ENCODE measurements around the gene ANO4. TPM values are rescaled to one million over a fixed set of nuclear protein-coding genes. Genes with fewer than 3 reads are reported as not detected.

Gene ANO4
- total RNA-seq, 1 experiment from 2014 or later = 5.7 TPM

DNA sequence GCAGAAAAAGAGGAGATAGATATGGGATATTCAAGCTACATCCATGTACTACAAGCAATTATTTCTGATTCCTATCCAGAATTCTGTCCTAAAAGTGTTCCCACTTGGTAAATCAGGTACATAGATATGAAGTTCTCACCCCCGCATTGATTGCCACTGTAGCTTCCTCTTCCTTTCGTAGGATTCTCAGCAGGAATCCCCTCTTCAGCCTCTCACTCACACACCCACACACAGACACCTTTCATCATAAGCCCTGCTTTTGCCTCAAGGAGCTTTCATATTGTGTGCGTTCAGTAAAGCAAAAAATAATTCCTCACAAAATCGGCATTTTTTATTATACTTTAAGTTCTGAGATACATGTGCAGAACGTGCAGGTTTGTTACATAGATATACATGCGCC is 69.8 kb downstream of the ANO4 start:
- Histone ChIP-seq H2BK15ac (ENCODE audit: low read depth, low read length) (no peak overlapping the region), H4K20me1 (ENCODE audit: control insufficient read depth, insufficient read depth, insufficient read length) (no peaks in the 10 kb centered on the region), H3K23ac (ENCODE audit: insufficient read length, low read depth, low read length) (no peak overlapping the region), H3K9me3 (ENCODE audit: control insufficient read depth, low read depth, low read length) (no peaks in the 10 kb centered on the region), H3K9ac (ENCODE audit: extremely low read depth, insufficient read length, low read length) (no peak overlapping the region), H3K27me3 (ENCODE audit: insufficient read depth, low read length) (no peaks in the 10 kb centered on the region), H3K4ac (ENCODE audit: low read depth, low read length) (no peak overlapping the region), H3K23me2 (ENCODE audit: insufficient read length, low read depth, low read length, poor library complexity, severe bottlenecking) (no peaks in the 10 kb centered on the region), H3K18ac (ENCODE audit: insufficient read length, low read depth, low read length) (no peak overlapping the region), H3K27ac (ENCODE audit: insufficient read length, low read depth, low read length) (no peak overlapping the region), H2BK20ac (ENCODE audit: low read depth, low read length, poor library complexity, severe bottlenecking) (no peak overlapping the region), H2BK120ac (ENCODE audit: low read depth, low read length, poor library complexity, severe bottlenecking) (no peak overlapping the region), H3K4me1 (ENCODE audit: insufficient read depth, low read length) (no peaks in the 10 kb centered on the region; the same call in 1 of the 2 replicates), H2AFZ (ENCODE audit: low read length) (no peak overlapping the region), H2BK12ac (ENCODE audit: insufficient read length, low read depth, low read length) (no peak overlapping the region), H4K91ac (ENCODE audit: insufficient read length, low read depth, low read length) (no peak overlapping the region), H3T11ph (ENCODE audit: low read length) (no peak overlapping the region), H3K14ac (ENCODE audit: insufficient read depth, low read length) (no peak overlapping the region), H2AK5ac (ENCODE audit: insufficient read length, low read length) (no peak overlapping the region), H2BK5ac (ENCODE audit: insufficient read length, low read length) (no peak overlapping the region), H3K79me1 (ENCODE audit: insufficient read depth, low read depth, low read length, poor library complexity, severe bottlenecking) (no peaks in the 10 kb centered on the region), H3K56ac (ENCODE audit: insufficient read length, low read depth, low read length) (no peak overlapping the region), H4K5ac (ENCODE audit: insufficient read length, low read depth, low read length) (no peak overlapping the region), H4K8ac (replicated peaks; ENCODE audit: insufficient read length, low read depth, low read length) (no peak overlapping the region), H3K4me2 (ENCODE audit: insufficient read depth, insufficient read length, low read length) (no peak overlapping the region), H3K79me2 (ENCODE audit: insufficient read depth, low read length) (no peaks in the 10 kb centered on the region)
- Mint-ChIP-seq H3K4me1 (peaks cover 6 to 9% of the 10 kb centered on the region in 2 experiments; a peak in 3 of 4 replicates), H3K36me3 (ENCODE audit: insufficient read depth in 1 of 3, low read depth in 3 of 3) (no peaks in the 10 kb centered on the region; a peak in 2 of 7 replicates), H3K27me3 (ENCODE audit: low read depth) (no peaks in the 10 kb centered on the region), H3K9me3 (no peaks in the 10 kb centered on the region), H3K4me3 (no peak overlapping the region), H3K27ac (no peak overlapping the region)
- no peak for TF ChIP-seq CTCF (conservative IDR thresholded peaks at IDR 0.05)
- no peak for DNase-seq
- no CpG with 5 or more reads among the region's 6 CpGs for WGBS (ENCODE audit: extremely low coverage, insufficient read length, low lambda C conversion rate)
